ENCODE measurements around the gene CD79B.
"Not testable (repeated sequence)": the region's sequence is repeated elsewhere in the genome, so short reads cannot be mapped to it uniquely, and the experiment has no call there.

Gene CD79B

GRCh38 chr17:63909586-63909985 lies 22.5 kb downstream of the CD79B start:
- not testable (repeated sequence) for DNase-seq

- not testable (repeated sequence) for DNase-seq
Measured at GRCh38 chr17:63907161-63907778, 24.9 kb downstream of the CD79B start.

GRCh38 chr17:63904796-63905195 lies 27.3 kb downstream of the CD79B start:
- not testable (repeated sequence) for DNase-seq

DNA sequence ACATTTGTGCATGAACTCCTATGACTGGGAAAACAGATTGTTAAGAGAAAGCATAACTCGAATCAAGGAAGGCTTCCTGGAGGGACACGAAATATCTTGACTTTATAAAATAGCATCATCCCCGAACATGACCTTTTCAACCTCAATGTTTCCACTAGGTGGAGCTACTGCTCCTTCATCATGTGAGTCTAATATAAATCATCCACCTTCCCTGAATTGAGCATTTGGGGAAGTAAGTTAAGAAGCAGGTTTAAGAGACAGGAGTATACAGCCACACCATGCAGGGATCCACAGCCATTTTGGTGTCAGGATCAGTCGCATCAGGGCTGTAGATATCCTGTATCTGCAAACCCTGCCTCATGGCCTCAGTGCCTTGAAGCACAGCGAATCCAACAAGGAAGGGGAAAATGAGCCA lies 28.3 kb downstream of the CD79B start:
- not testable (repeated sequence) for DNase-seq

GRCh38 chr17:63901971-63902370 lies 30.2 kb downstream of the CD79B start:
- DNase-seq, result not testable (repeated sequence)

- DNase-seq, result not testable (repeated sequence)
Measured at GRCh38 chr17:63898899-63899798, 33.0 kb downstream of the CD79B start.

GRCh38 chr17:63896524-63897354 lies 35.4 kb downstream of the CD79B start, which contains the start of gene CSH1:
Gene CSH1 (minus strand): TSS chr17:63896574. CDS start chr17:63896511, 63 bp downstream.
- DNase-seq, result not testable (repeated sequence)

GRCh38 chr17:63894821-63895220 lies 37.3 kb downstream of the CD79B start:
- not testable (repeated sequence) for DNase-seq

GRCh38 chr17:63894021-63894420 lies 38.1 kb downstream of the CD79B start:
- not testable (repeated sequence) for DNase-seq

GRCh38 chr17:63892316-63893037 lies 39.7 kb downstream of the CD79B start:
- DNase-seq, result not testable (repeated sequence)

- DNase-seq, result not testable (repeated sequence)
Measured at GRCh38 chr17:63889026-63889848, 42.9 kb downstream of the CD79B start.

GRCh38 chr17:63885119-63885518 lies 47.0 kb downstream of the CD79B start:
- not testable (repeated sequence) for DNase-seq

DNA sequence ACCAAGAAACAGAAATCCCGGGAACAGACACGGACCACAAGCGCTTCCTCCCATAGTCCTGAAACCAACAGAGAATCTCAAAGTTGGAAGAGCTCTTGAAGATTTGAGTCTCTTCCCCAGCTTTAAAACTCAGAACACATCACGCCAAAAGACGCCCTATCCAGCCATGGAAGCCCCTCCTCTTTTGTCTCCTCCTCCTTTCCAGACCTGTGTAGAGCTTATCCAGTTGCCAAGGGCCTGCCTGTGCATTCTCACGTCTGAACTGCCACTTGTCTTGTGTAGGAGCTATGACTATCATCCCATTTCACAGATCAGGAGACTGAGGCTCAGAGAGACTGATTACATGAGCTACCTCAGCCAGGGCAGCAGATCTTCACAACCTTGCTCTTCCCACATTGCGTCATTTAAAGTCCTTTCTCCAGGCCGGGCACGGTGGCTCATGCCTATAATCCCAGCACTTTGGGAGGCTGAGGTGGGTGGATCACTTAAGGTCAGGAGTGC lies 49.5 kb downstream of the CD79B start:
- not testable (repeated sequence) for DNase-seq

- no peak for DNase-seq
Measured at GRCh38 chr17:63881935-63882601, 50.1 kb downstream of the CD79B start, which contains the start of gene GH2. Gene GH2 (minus strand): TSS chr17:63881944. CDS start chr17:63881801, 143 bp downstream.

- not testable (repeated sequence) for DNase-seq
Measured at GRCh38 chr17:63881337-63881736, 50.8 kb downstream of the CD79B start.

- DNase-seq, result no peak
Measured at GRCh38 chr17:63880706-63881105, 51.4 kb downstream of the CD79B start.
